ENCODE measurements around the gene CRACR2B. TPM values are rescaled to one million over a fixed set of nuclear protein-coding genes. Genes with fewer than 3 reads are reported as not detected.

Gene CRACR2B
- total RNA-seq, 4 donors from 2014 or later = 3.3 to 4.5 (median 4.0) TPM

DNA sequence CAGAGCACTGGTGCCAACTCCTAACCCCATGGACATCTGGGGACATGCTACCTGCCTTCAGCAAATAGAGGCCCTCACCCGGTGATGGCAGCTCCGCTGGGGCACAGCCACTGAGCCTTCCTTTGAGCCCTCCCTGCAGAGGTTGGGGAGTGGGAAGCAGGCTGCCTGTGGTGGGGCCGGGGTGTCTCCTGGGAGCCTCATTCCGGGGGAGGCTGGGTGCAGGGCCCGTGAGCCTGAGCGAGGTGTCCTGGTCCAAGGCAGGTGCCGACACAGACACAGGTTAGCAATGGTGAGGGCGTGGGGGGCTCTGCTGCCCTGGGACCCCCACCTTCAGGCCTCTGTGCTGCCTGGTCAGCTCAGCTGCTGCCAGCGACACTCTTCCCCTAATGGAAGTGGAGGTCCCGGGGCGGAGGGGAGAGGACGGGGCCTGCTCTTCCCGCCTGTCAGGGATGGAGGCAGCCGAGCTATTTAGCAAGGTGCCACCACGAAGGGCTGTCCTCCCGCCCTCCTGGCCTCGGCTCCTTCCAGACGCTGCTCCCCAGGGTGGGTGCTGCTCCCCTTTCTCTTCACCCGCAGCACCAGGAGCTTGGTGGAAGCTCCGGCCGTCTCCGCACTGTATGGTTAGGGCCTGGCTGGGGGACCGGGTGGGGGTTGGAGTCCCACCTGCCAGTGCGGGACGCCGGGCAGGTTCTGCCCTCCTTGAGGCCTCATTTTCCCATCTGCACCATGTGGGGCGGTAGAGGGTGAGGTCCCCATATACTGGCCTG is 26.1 kb downstream of the CRACR2B start:
- no peaks in the 10 kb centered on the region for H3K36me3 ChIP-seq
- H3K4me1 ChIP-seq = peaks cover 5% of the 10 kb centered on the region in 2 donors
- H3K9me3 ChIP-seq = no peaks in the 10 kb centered on the region
- H3K27ac ChIP-seq = no peak overlapping the region
- peaks cover 4 to 6% (median 5%) of the 10 kb centered on the region in 3 donors for H3K27me3 ChIP-seq
- in situ Hi-C loops (cut with MboI; ENCODE audit: low sequenced_read_pairs in 4 of 4) = no loop called here
- intact Hi-C loops (cut with DNase I; ENCODE audit: low total_unique reads) = no loop called here
- no peak for DNase-seq
- no peak for ATAC-seq
- no peak overlapping the region for H3K4me3 ChIP-seq
- TF ChIP-seq, protein P1, sequence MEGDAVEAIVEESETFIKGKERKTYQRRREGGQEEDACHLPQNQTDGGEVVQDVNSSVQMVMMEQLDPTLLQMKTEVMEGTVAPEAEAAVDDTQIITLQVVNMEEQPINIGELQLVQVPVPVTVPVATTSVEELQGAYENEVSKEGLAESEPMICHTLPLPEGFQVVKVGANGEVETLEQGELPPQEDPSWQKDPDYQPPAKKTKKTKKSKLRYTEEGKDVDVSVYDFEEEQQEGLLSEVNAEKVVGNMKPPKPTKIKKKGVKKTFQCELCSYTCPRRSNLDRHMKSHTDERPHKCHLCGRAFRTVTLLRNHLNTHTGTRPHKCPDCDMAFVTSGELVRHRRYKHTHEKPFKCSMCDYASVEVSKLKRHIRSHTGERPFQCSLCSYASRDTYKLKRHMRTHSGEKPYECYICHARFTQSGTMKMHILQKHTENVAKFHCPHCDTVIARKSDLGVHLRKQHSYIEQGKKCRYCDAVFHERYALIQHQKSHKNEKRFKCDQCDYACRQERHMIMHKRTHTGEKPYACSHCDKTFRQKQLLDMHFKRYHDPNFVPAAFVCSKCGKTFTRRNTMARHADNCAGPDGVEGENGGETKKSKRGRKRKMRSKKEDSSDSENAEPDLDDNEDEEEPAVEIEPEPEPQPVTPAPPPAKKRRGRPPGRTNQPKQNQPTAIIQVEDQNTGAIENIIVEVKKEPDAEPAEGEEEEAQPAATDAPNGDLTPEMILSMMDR (IDR thresholded peaks at IDR 0.05 in 4 of 5, conservative IDR thresholded peaks at IDR 0.05 in 1 of 5) = no peak
- TF ChIP-seq POLR2A (IDR thresholded peaks at IDR 0.05) = no peak

DNA sequence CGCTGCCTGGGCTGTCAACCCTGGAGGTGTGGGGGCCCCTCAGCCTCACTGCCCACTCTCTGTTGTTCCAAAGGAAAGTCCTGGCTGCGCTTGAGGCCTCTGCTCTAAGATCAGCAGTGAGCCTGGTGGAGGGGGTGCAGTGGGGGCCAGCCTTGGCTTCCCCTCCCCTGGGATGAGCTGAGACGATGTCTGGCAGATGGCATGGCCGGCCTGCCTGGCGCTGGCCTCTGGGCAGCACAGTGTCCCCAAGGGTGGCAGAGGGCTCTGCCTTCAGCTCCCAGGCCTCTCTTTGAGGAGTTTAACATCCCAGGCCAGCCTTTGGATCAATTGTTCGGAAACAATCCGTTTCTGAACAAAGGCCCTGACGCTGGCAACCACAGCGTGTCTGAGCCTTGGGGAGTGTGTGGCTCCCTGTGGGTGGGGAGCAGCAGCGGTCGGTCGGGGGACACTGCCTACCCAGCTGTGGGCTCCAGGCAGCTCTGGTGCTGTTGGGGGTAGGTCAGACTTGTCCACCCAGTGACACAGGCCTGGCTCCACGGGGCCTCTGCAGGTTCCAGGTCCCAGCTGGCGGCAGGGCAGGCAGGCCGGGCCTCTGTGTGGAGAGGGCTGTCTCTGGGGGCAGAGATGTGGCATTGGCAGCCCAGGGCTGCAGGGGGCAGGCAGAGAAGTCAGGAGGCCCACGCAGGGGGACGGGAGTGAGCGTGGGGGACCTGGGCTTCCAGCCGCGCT is 27.0 kb downstream of the CRACR2B start:
- no peak for TF ChIP-seq POLR2A (IDR thresholded peaks at IDR 0.05)
- TF ChIP-seq, protein P1 (IDR thresholded peaks at IDR 0.05 in 4 of 5, conservative IDR thresholded peaks at IDR 0.05 in 1 of 5) = no peak
- no peak overlapping the region for H3K4me3 ChIP-seq
- peaks cover 0 to 3% of the 10 kb centered on the region in 2 donors for H3K4me1 ChIP-seq
- no peaks in the 10 kb centered on the region for H3K9me3 ChIP-seq
- no peaks in the 10 kb centered on the region for H3K36me3 ChIP-seq
- no peak overlapping the region for H3K27ac ChIP-seq
- ATAC-seq = no peak
- intact Hi-C loops (cut with DNase I; ENCODE audit: low total_unique reads) = no loop called here
- DNase-seq = no peak
- in situ Hi-C loops (cut with MboI; ENCODE audit: low sequenced_read_pairs in 4 of 4) = no loop called here
- no peaks in the 10 kb centered on the region for H3K27me3 ChIP-seq

DNA sequence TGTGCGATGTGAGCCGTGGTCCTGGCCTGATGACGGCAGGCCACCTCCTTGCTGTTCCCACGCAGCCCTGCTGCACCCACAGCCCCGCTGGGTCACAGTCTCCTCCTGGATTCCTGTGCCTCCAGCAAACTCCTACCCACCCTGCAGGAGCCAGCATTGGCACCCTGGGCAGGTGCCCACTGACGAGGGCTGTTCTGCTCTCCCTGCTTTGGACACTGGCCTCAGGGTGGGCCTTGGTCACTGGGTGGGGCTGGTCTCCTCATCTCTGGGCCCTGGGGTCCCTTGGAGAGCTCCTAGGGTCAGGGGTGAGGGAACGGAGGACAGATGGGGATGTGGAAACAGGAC is 27.6 kb downstream of the CRACR2B start:
- in situ Hi-C loops (cut with MboI; ENCODE audit: low sequenced_read_pairs in 4 of 4) (no loop called here), intact Hi-C loops (cut with DNase I; ENCODE audit: low total_unique reads) (no loop called here)
- TF ChIP-seq, protein P1 (IDR thresholded peaks at IDR 0.05 in 4 of 5, conservative IDR thresholded peaks at IDR 0.05 in 1 of 5) = no peak
- no peak for TF ChIP-seq POLR2A (IDR thresholded peaks at IDR 0.05)
- no peak overlapping the region for H3K4me3 ChIP-seq
- no peaks in the 10 kb centered on the region for H3K27me3 ChIP-seq
- DNase-seq (no peak), ATAC-seq (no peak)
- H3K36me3 ChIP-seq = no peaks in the 10 kb centered on the region
- H3K4me1 ChIP-seq = peaks cover 0 to 5% of the 10 kb centered on the region in 2 donors
- H3K27ac ChIP-seq = no peak overlapping the region
- no peaks in the 10 kb centered on the region for H3K9me3 ChIP-seq

DNA sequence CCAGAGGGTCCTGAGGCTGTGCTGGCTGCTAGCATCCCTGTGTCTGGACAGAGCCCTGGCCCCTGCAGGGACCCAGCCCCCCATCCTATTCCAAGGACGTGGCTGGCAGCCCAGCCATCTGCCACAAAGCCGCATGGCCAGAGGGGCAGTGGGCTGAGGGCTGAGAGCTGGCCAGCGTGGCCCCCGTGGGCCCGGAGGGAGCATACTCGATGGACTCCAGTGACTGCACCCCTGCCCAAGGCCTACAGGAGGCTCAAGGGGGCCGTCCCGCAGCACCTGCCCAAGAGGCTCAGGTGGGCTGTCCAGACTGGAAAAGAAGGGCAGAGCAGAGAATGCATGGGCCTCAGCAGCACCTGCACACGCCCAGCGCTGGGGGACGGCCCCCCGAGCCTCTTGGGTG is 28.1 kb downstream of the CRACR2B start:
- H3K4me3 ChIP-seq = no peak overlapping the region
- intact Hi-C loops (cut with DNase I; ENCODE audit: low total_unique reads) = no loop called here

More for the DNA sequence above, 28.1 kb downstream of the CRACR2B start:
- H3K27me3 ChIP-seq = no peaks in the 10 kb centered on the region
- peaks cover 0 to 5% of the 10 kb centered on the region in 2 donors for H3K4me1 ChIP-seq
- in situ Hi-C loops (cut with MboI; ENCODE audit: low sequenced_read_pairs in 4 of 4) = no loop called here
- no peak overlapping the region for H3K27ac ChIP-seq
- ATAC-seq (no peak), DNase-seq (no peak)
- no peaks in the 10 kb centered on the region for H3K36me3 ChIP-seq
- no peak for TF ChIP-seq POLR2A (IDR thresholded peaks at IDR 0.05)
- TF ChIP-seq, protein P1 (IDR thresholded peaks at IDR 0.05 in 4 of 5, conservative IDR thresholded peaks at IDR 0.05 in 1 of 5) = no peak
- no peaks in the 10 kb centered on the region for H3K9me3 ChIP-seq
